C4-2B (cell line): ENCODE results near the gene FAM20A.

Experiments used
- H3K27ac ChIP-seq: fragments of 450-650 bp; 2 replicates; pipeline ENCODE4 v1.5.1; 2017
- ZFX ChIP-seq: fragments of 450-650 bp; IDR thresholded peaks from 2 replicates; pipeline ENCODE4 v1.6.1; 2017
- TF ChIP-seq, protein P1 (sequence below): fragments of 450-650 bp; conservative IDR thresholded peaks from 2 replicates; pipeline ENCODE4 v1.5.1; 2017; ENCODE audit warnings: mild to moderate bottlenecking

Gene FAM20A

DNA sequence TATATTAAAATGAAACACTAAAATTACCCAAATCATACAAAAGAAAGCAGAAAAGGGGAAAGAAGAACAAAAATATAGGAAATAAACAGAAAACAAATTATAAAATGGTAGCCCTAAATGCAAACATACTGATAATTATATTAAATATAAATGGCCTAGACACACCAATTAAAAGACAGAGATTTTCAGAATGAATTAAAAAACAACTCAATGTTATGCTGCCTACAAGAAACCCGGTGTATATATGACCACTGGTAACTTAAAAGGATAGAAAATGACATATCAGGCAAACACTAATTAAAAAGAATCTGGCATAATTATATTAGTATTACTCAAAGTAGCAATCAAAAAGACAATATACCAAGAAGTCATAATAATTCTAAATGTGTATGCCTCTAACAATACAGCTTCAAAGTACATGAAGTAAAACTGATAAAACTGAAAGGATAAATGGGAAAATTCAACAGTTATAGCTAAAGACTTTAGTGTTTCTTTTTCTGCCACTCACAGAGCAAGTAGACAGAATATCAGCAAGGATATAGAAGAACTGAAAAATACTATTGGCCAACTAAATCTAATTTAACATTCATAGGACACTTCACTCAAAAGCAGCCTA lies 7.5 kb upstream of the FAM20A start:
- TF ChIP-seq ZFX, result no peak
- TF ChIP-seq, protein P1, sequence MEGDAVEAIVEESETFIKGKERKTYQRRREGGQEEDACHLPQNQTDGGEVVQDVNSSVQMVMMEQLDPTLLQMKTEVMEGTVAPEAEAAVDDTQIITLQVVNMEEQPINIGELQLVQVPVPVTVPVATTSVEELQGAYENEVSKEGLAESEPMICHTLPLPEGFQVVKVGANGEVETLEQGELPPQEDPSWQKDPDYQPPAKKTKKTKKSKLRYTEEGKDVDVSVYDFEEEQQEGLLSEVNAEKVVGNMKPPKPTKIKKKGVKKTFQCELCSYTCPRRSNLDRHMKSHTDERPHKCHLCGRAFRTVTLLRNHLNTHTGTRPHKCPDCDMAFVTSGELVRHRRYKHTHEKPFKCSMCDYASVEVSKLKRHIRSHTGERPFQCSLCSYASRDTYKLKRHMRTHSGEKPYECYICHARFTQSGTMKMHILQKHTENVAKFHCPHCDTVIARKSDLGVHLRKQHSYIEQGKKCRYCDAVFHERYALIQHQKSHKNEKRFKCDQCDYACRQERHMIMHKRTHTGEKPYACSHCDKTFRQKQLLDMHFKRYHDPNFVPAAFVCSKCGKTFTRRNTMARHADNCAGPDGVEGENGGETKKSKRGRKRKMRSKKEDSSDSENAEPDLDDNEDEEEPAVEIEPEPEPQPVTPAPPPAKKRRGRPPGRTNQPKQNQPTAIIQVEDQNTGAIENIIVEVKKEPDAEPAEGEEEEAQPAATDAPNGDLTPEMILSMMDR, result no peak
- H3K27ac ChIP-seq, result no peak overlapping the region

DNA sequence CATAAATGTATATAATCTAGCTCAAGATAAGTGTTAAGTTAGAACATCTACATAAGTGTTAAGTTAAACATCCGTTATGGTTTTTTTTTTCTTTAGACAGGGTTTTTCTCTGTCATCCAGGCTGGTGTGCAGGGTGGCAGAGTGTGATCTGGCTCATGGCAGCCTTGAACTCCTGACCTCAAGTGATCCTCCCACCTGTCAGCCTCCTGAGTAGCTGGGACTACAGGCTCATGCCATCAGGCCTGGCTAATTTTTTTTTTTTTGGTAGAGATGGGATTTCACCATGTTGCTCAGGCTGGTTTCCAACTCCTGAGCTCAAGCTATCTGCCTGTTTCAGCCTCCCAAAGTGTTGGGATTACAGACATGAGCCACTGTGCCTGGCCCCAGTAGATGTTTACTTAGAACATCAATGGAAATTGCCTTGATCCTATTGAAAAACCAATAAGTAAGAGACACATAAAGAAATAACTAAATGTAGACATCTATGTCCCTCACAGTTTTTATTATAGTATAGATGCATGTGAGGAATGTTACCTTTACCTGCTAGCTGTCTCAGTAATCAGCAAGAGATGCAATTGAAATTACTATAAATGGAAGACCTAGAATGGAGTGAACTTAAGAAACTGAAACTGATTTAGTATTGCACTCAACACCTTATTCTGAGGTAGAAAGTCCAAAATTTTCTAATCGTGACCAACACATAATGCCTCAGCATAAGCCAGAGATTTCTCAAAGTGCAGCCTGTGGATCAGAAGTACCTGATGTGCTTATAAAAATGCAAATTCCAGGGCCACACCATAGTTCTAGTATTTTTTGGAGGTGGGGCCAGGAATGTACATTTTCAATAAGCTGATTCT lies 5.5 kb upstream of the FAM20A start:
- TF ChIP-seq, protein P1, result no peak
- TF ChIP-seq ZFX, result no peak
- H3K27ac ChIP-seq, result no peak overlapping the region

DNA sequence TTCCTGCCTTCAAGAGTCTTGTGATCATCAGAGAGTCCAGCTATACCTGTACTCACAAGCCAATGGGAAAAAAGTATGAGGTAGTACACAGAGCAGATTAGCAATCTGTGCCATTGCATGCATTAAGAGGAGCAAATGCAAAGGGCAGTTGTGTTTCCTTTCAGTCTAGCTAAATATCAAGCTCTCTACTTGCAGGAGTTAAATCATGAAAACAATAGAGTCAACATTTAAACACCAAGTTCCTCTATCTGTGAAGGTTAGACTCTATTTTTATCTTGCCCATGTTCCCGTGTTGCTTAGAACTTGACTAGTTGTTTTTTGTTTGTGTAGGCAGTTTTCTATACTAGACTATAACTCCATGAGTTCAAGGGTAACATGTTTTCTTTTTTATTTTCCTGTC lies 4.7 kb upstream of the FAM20A start:
- TF ChIP-seq, protein P1, result no peak
- no peak for TF ChIP-seq ZFX
- H3K27ac ChIP-seq, result no peak overlapping the region

DNA sequence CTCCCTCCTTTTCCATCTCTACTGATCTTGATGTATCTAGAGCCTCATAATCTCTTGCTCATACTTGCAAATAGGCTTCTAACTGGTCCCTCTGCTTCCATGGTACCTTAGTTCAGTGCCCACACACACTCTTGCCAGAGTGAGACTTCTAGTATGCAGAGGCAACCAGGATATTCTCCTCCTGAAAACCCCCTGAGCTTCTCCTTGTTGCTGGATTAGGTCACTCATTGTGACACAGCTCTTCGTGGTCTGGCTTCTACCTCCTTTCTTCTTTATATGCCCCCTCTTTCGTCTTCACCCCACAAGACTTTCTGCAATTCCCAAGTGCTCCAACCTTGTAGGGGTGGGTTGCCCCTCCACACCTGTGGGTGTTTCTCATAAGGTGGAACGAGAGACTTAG lies 2.5 kb upstream of the FAM20A start:
- TF ChIP-seq, protein P1, result no peak
- no peak for TF ChIP-seq ZFX
- no peak overlapping the region for H3K27ac ChIP-seq

DNA sequence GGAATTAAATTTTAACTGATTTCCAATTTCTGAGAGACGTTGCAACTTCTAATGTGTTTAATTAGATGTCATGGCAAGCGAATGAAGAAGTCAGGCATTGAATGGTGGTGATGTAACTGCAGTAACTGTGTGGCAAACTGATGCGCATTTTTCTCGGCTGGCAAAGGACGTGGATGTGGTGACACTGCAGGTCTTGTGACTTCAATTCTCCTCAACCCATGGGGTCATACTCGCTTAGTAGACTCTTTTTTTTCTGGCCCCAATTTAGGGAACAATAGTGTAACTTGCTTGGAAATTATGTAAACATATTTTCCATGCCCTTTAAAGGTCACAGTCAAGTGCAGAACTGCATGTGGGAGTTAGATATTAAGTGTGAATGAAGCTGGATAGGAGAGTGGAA lies 1.9 kb upstream of the FAM20A start:
- TF ChIP-seq ZFX, result no peak
- TF ChIP-seq, protein P1, result no peak
- no peak overlapping the region for H3K27ac ChIP-seq

DNA sequence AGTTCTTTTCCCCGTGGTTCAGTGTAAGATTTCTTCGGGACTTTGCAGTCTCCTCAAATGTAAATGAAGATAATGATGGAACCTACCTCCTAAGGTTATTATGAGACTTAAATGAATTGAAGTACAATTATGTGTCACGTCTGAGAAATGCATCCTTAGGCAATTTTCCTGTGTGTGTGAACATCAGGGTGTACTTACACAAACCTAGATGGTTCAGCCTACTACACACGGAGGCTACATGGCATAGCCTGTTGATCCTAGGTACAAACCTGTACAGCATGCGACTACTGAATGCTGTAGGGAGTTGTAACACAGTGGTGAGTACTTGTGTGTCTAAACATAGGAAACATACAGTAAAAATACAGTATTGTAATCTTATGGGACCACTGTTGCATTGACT lies 1.1 kb upstream of the FAM20A start:
- H3K27ac ChIP-seq, result no peak overlapping the region

More for the DNA sequence above, 1.1 kb upstream of the FAM20A start:
- TF ChIP-seq, protein P1, result no peak
- no peak for TF ChIP-seq ZFX
